ENCODE measurements around the gene SUGCT. TPM values are rescaled to one million over a fixed set of nuclear protein-coding genes. Genes with fewer than 3 reads are reported as not detected.
"Not testable (repeated sequence)": the region's sequence is repeated elsewhere in the genome, so short reads cannot be mapped to it uniquely, and the experiment has no call there.

Gene SUGCT
- total and polyA plus RNA-seq, 8 donors, result 0.87 to 8.0 (median 2.9) TPM; not detected in 1

DNA sequence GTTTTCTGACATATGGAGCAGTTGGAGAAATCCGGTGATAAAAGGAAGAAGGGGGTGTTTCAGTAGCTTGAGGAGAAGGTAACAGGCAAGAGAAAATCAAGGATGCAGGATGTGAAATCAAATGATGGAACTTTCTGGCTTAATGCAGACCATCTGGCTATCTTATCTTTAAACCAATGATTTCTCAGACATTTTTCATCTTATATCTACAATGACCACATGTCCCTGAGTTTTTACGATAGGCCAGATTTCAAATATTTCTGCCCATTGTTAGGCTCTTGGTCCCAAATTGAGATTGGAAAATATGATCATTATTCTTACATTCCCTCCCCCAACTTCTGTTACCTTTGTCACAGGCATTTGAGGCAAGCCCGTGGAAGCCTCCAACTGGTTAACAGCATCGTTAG lies 486.8 kb downstream of the SUGCT start:
- Histone ChIP-seq H3K27ac (no peak overlapping the region), H3K4me1 (peaks cover 0 to 4% (median 0%) of the 10 kb centered on the region in 4 donors), H3K27me3 (no peaks in the 10 kb centered on the region), H3K36me3 (no peaks in the 10 kb centered on the region), H3K9me3 (no peaks in the 10 kb centered on the region), H3K4me3 (no peak overlapping the region)
- TF ChIP-seq POLR2AphosphoS5 (IDR thresholded peaks at IDR 0.05), result no peak
- TF ChIP-seq, protein P1, sequence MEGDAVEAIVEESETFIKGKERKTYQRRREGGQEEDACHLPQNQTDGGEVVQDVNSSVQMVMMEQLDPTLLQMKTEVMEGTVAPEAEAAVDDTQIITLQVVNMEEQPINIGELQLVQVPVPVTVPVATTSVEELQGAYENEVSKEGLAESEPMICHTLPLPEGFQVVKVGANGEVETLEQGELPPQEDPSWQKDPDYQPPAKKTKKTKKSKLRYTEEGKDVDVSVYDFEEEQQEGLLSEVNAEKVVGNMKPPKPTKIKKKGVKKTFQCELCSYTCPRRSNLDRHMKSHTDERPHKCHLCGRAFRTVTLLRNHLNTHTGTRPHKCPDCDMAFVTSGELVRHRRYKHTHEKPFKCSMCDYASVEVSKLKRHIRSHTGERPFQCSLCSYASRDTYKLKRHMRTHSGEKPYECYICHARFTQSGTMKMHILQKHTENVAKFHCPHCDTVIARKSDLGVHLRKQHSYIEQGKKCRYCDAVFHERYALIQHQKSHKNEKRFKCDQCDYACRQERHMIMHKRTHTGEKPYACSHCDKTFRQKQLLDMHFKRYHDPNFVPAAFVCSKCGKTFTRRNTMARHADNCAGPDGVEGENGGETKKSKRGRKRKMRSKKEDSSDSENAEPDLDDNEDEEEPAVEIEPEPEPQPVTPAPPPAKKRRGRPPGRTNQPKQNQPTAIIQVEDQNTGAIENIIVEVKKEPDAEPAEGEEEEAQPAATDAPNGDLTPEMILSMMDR (IDR thresholded peaks at IDR 0.05), result no peak
- WGBS, 5 donors, result 89 to 97% (median 91%) methylated on average over 4 of the region's 4 CpGs
- intact Hi-C loops (cut with DNase I; ENCODE audit: low total_unique reads), result no loop called here
- DNase-seq, result no peak

DNA sequence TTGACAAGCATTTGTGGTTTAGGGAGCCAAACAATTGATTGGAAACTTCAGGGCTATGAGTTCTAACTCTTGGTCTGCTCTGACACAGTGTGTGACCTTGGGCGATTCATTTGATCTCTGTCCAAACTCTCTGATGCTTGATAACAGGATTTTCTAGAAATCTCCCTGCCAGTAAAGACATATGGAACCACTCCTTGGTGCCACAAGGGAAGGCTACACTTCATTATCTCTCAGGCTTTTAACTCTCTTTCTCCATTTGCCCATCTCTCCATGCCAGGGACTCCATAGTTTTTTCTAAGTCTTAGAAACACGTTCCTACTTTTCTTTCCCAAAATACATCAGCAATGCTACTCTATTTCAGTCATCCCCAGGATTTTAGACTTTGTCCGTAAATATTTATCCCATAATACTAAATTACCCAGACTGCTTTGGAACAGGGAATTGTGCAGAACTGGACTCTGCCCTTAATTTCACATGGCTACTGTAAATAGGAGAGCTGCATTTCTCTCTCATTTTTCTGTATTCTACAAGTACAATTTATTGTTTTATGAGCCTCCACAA lies 488.2 kb downstream of the SUGCT start:
- DNase-seq, result no peak
- Histone ChIP-seq H3K9me3 (no peaks in the 10 kb centered on the region), H3K27ac (no peak overlapping the region), H3K4me1 (peaks cover 0 to 4% (median 0%) of the 10 kb centered on the region in 4 donors), H3K27me3 (no peaks in the 10 kb centered on the region), H3K4me3 (no peak overlapping the region), H3K36me3 (no peaks in the 10 kb centered on the region)
- TF ChIP-seq EP300 (IDR thresholded peaks at IDR 0.05) (no peak), POLR2A (IDR thresholded peaks at IDR 0.05) (no peak), POLR2AphosphoS5 (IDR thresholded peaks at IDR 0.05) (no peak)
- TF ChIP-seq, protein P1 (IDR thresholded peaks at IDR 0.05), result no peak
- intact Hi-C loops (cut with DNase I; ENCODE audit: low total_unique reads), result no loop called here
- WGBS, 5 donors, result 48 to 71% (median 63%) methylated on average over 3 of the region's 3 CpGs

DNA sequence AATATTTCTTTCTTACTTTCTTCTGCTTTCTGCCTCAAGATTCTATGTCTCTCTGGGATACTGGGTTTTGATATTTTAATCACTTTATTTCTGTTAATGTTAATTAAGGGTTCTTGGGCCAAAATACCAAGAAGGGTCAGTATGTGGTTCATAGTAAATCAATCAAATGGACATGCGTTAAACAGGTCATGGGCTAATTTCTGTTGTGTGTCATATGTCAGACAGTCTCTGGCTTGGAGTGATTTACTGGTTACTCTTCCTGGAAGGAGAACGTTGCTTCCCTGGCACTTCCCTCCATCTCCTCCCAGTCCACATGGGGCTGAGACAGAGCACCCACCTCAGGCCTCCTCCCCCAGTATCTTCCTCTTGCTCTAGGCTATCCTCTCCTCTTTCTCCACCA lies 489.1 kb downstream of the SUGCT start:
- H3K27me3 ChIP-seq, result no peaks in the 10 kb centered on the region
- no peaks in the 10 kb centered on the region for H3K9me3 ChIP-seq
- no peak overlapping the region for H3K4me3 ChIP-seq
- WGBS, 5 donors, result 55 to 64% (median 55%) methylated on average over 2 of the region's 2 CpGs
- H3K36me3 ChIP-seq, result no peaks in the 10 kb centered on the region
- H3K4me1 ChIP-seq, result peaks cover 0 to 4% (median 0%) of the 10 kb centered on the region in 4 donors
- intact Hi-C loops (cut with DNase I; ENCODE audit: low total_unique reads), result no loop called here
- TF ChIP-seq POLR2AphosphoS5 (IDR thresholded peaks at IDR 0.05) (no peak), EP300 (IDR thresholded peaks at IDR 0.05) (no peak), POLR2A (IDR thresholded peaks at IDR 0.05) (no peak)
- TF ChIP-seq, protein P1 (IDR thresholded peaks at IDR 0.05), result no peak
- no peak overlapping the region for H3K27ac ChIP-seq
- no peak for DNase-seq

DNA sequence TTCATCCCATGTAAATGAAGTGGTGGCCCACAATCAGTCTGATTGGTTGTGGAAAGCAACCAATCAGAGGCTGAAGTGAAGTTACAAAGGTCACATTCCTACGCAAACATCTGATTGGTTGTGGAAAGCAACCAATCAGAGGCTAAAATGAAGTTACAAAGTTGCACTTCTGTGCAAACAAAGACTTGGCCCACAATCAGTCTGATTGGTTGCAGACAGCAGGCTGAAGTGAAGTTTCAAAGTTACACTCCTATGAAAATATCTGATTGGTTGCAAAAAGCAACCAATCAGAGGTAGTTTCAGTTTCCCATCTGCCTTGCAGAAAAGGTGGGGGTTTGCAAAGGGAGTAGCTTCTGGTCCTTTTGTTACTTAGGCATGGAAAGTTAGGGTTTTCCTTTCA lies 492.6 kb downstream of the SUGCT start:
- H3K27ac ChIP-seq; H3K27me3 ChIP-seq; H3K9me3 ChIP-seq; intact Hi-C loops (cut with DNase I; ENCODE audit: low total_unique reads); H3K4me3 ChIP-seq; H3K36me3 ChIP-seq; DNase-seq; H3K4me1 ChIP-seq: not testable (repeated sequence)
- WGBS, 5 donors, result 90 to 100% (median 97%) methylated on average over 1 of the region's 1 CpG

DNA sequence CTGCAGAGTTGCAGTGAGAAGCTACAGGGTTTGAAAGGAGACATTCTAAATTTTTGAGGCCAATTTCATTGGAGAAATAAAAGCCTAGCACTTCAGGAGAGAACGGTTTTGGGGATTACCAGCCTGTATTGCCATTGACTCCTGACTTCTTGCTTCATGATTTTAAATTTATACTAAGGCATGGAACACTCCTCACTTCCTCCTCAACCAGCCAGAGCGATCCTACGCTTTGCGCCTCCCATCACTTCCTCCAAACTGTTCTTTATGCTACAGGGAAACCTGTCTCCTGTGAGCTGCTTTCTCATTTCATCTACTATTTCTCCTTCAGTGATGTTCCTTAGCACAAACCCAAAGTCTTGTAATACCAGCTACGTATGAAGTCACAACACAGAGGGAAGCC lies 495.1 kb downstream of the SUGCT start:
- intact Hi-C loops (cut with DNase I; ENCODE audit: low total_unique reads), result no loop called here
- 89 to 95% (median 92%) methylated on average over 5 of the region's 5 CpGs for WGBS, 5 donors
- H3K4me3 ChIP-seq, result no peak overlapping the region
- H3K9me3 ChIP-seq, result no peaks in the 10 kb centered on the region
- no peaks in the 10 kb centered on the region for H3K4me1 ChIP-seq
- no peak overlapping the region for H3K27ac ChIP-seq
- no peaks in the 10 kb centered on the region for H3K36me3 ChIP-seq
- no peaks in the 10 kb centered on the region for H3K27me3 ChIP-seq
- TF ChIP-seq, protein P1 (IDR thresholded peaks at IDR 0.05), result no peak
- no peak for TF ChIP-seq POLR2AphosphoS5 (IDR thresholded peaks at IDR 0.05)
- DNase-seq, result no peak

Data from stomach (tissue), 9 donors.